ENCODE data around the gene PPTC7. TPM values are rescaled to one million over a fixed set of nuclear protein-coding genes. Genes with fewer than 3 reads are reported as not detected.
A peak's percentile ranks its signal among the peaks of the same experiment; 100 is the strongest.
"Not testable (repeated sequence)": the region's sequence is repeated elsewhere in the genome, so short reads cannot be mapped to it uniquely, and the experiment has no call there.

Gene PPTC7
- polyA plus RNA-seq, 12 donors: 9.6 to 13.6 (median 12.4) TPM; not detected in 1

DNA sequence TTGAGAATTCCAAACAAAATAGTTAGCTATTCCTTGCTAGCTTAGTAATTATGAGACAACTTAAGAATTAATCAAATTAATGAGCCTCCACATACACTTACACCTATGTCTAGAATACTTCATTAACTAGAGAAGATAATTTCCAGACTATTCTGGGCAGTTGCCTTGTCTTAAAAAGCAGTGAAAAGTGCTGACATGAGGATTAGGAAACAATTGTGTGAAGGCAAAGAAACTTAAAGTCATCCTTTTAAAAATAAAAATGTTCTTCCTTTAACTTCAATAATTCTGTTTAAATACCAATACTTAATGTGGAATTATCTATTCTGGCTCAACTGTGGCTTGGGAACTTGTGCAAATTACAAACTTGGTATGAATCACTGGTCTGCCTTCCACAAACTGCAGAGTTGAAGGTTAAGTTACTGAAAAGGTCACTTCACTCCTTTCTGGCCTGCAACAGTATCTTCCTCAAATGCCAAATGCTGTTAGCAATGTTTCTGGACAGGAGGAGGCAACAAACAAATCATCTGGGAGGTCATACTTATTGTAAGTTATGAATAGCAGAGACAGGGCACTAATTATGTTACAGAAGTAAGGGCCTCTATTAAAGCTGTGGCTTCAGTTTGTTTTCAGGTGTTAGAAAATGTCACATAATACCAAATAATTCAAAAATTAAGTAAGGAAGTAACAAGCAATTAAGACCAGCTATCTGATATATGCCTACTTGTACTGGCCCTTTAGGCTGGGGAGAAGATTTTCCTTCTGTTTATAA lies 19.2 kb downstream of the PPTC7 start:
- no peak for DNase-seq

DNA sequence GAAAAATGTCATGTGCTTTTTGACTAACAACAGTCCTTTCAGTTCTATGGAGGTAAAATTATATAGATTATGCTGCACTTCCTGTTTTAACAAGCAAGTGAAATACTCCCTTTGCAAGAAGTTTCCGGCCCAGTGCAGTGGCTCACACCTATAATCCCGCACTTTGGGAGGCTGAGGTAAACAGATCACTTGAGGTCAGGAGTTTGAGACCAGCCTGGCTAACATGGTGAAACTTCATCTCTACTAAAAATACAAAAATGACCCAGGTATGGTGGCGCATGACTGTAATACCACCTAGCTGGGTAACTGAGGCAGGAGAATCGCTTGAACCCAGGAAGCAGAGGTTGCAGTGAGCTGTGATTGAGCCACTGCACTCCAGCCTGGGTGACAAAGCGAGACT lies 20.7 kb downstream of the PPTC7 start:
- DNase-seq: not testable (repeated sequence)

DNA sequence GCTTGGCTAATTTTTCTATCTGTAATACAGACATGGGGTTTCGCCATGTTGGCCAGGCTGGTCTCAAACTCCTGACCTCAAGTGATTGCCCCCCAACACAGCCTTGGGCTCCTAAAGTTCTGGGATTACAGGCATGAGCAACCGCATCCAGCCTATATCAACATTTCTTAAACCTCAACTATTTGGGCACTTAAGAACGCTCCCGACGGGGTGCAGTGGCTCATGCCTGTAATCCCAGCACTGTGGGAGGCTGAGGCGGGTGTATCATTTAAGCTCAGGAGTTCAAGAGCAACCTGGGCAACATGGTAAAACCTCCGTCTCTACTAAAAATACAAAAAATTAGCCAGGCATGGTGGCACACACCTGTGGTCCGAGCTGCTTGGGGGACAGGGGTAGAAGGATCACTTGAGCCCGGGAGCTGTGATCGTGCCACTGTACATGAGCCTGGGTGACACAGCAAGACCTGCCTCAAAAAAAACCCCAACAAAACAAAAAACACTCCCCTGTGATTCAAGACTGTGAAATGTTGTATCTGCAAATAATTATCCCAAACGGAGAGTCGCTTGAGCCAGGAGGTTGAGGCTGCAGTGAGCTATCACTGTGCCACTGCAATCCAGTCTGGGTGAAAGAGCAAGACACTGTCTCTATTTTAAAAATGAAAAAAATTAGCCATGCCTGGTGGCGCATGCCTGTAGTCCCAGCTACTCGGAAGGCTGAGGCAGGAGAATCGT lies 21.5 kb downstream of the PPTC7 start:
- no peak for DNase-seq

DNA sequence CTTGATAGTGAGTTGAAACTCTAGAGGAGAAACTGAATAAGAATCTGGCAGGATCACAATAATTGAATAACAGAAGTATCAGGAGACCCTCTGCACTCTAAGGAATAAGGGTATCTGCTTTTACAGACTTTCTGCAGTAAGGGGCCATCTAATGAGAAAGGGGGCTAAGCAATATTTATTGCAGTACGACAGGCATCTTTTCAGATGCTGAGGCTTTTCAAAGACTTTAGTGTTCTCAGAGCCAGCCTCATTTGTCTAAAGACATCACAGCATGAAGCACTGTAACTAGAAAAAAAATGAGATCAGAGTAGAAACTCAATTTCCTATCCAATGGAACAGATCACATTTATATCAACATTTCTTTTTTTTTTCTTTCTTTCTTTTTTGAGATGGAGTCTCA lies 22.2 kb downstream of the PPTC7 start:
- DNase-seq: no peak

DNA sequence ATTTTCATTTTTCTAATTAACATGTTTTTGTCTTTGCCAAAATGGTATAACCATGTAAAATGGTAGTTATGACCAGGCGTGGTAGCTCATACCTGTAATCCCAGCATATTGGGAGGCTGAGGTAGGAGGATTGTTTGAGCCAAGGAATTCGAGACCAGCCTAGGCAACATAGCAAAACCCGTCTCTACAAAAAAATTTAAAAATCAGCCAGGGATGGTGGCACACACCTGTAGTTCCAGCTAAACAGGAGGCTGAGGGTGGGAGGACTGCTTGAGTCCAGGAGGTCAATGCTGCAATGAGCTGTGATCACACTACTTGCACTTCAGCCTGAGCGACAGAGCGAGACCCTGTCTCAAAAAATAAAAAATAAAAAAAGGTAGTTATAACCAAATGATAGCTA lies 23.1 kb downstream of the PPTC7 start:
- DNase-seq: no peak

DNA sequence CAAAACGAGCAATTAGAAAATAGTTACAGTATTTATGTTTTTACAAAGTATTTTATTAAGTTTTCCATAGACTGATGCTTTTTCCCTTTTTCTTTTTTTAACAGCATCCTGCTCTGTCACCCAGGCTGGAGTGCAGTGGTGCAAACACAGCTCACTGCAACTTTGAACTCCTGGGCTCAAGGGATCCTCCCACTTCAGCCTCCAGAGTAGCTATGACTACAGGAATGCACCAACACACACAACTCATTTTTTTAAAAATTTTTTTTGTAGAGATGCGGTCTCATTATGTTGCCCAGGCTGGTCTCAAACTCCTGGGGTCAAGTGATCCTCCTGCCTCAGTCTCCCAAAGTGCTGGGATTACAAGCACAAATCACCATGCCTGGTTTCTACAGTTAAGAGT lies 24.2 kb downstream of the PPTC7 start:
- DNase-seq: not testable (repeated sequence)

DNA sequence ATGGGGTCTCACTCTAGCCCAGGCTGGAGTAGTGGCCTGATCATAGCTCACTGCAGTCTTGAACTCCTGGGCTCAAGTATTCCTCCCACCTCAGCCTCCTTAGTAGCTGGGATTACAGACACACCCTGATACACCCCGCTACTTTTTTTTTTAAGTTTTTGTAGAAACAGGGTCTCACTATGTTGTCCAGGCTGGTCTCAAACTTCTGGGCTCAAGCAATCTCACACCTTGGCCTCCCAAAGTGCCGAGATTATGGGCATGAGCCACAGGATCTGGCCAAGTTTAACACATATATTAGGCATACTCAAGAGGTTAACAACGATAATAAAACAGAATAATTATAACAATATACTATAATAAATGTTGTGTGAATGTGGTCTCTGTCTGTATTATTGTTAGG lies 25.8 kb downstream of the PPTC7 start:
- no peak for DNase-seq

DNA sequence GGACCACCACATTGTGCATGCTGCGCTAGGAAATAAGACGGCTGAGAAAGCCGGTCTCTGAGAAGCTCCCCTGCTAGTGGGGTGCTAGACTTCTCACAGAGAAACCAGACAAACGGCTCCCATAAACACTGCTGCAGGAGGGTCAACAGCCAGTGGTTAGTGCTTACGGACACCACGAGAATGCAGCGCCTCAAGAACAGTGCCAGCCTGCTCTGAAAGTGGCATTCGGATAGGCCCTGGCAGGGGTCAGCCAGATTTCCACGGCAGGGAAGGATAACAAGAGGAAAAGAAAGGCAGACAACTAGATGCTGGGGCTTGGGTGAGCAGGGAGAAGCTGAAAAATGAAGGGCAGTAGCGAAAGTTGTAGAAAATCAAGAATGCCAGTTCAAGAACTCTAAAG lies 26.4 kb downstream of the PPTC7 start:
- DNase-seq: no peak

DNA sequence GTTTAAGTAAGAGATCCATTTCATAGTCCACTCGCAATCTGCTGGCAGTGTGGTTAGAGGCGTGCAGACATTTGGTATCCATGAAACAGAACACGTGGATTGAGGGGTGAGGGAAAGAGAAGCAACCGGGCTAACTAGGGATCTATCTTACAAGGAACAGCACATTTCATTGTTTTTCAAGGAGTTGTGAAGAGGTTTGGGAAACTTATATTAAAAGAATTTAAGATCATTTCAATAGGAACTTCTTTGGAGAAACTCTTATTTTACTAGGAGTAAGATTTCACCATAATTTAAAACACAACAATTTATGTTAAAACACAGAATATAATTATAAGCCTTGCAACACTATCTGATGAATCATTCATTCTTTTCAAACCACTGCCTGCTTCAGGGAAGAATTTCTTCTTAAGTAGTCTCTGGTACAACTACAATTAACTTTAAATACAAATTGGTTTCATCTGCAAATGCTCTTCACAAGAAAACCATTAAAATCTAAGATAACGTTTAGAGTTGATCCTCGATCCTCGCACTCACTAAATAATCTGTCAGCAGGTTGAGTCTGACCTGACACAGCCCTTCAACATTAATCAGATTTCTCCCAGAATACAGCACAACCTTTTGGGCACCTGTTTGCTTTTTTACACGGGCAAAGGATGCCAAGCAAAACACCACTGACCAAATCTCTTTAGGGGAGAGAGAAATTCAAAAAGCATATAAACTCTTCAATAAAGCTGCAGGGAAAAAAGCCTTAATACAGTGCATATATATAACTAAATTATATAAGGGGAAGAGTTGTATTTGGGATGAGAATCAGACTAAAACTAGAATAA lies 27.3 kb downstream of the PPTC7 start:
- DNase-seq: no peak

DNA sequence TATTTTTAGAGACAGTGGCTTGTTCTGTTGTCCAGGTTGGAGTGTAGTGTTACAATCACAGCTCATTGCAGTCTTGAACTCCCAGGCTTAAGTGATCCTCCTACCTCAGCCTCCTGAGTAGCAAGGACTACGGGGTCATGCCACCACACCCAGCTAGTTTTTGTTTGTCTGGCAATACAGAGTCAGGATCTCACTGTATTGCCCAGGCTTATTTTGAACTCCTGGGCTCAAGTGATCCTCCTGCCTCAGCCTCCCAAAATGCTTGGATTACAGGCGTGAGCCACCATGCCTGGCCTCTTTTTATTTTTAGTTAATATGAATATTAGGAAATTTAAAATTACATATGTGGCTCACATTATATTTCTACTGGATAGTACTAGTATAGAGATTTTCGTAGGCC lies 28.9 kb downstream of the PPTC7 start:
- no peak for DNase-seq

DNA sequence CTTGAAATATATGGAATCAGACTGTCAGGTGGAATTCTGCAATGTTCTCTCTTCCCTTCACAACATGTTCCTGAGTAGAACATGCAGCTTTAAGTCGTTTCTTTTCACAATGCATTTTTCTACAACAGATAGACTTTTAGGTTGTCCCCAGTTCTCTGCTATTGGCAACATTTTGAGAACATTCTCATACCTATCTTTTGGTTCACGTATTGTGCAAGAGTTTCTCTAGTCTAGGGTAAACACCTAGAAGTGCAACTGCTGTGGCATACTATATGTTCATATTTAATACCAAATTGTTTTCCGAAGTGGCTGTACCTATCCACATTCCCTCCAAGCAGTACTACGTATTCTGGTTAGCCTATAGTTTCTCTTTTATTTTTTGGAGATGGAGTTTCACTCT lies 32.1 kb downstream of the PPTC7 start:
- no peak for DNase-seq

DNA sequence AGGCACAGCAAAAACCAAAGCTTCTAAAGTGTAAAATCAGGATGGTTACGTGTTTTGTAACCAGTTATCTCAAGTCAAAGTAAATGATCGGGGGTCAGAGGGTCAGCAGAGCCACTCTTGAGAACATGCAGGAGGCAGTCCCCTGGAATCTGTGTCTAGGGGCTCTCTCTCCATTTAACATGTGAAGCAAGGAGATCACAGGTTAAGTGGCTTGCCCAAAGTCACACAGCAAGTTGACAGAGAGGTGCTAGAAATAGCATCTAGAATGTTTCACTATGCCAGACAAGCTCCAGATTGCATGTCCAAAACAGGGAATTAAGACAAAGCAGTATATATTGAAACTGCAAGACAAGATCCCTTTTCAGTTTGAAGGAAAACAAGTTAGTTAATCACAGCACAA lies 33.4 kb downstream of the PPTC7 start:
- DNase-seq: no peak

DNA sequence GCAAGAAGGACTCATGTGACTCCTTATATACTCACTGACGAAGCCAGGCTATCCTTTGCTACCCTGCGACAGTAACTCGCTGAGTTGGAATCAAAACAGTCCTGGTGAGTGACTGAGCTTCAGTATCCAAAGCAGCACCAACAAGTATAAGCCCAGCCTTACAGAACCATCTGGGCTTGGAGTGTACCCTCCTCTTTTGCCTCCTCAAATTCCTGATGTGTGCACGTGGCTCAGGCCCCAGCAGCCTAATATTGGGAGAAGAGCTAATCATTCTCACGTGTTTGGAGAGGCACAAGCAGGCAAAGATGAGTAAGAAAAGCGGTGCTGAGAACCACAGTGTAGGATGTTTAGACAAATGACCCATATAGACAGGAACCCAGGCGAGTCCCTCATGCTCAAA lies 34.4 kb downstream of the PPTC7 start:
- DNase-seq: no peak

DNA sequence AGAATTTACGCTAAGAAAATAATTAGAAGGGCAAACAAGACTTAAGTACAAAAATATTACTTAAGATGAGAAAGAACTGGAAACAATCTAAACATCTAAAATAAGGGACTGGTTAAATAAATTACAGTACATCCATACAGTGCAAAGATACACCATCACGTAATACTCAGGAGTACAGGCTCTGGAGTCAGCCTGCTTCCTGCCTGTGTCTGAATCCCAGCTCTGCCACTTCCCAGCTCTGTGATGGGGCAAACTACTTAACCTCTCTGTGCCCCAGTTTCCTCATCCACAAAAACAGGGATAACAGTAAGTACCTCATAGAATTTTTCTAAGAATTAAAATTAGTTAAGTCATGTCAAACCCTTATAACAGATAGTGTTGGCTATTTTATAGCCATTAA lies 36.0 kb downstream of the PPTC7 start:
- no peak for DNase-seq

DNA sequence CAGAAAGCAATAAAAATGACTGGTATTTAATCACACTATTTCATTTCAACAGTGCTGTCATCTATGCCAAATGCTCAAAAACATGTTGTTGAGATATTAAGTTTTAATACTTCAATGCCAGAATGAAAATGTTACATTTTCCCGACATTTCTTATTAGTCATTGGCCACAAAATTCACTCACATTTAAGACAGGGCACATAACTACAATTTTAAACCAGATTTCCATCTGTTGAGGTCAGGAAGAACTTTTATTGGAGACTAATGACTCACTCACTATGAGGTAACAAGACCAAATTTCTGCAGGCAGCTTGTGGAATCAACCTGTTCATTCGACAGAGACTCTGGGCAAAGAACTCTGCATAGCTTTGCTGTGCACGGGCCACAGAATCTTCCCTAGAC lies 36.8 kb downstream of the PPTC7 start:
- DNase-seq: no peak

DNA sequence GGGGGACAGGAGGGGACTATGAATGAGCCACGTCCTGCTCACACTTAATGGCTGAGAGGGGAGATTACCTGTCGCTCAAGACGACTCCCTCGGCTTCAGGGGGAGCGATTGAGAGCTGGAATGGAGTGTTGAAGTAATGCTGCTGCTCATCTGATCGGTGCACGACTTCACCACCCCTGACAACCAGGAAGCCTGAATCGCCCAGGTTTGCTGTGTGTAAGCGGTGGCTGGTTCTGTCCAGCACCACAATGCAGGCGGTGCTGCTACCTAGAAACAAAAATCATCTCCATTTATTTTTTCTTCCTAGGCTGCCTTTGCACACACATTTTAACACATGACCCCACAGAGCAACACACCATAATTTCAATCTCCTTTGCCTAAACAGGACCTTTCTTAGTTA lies 37.3 kb downstream of the PPTC7 start:
- no peak for DNase-seq

DNA sequence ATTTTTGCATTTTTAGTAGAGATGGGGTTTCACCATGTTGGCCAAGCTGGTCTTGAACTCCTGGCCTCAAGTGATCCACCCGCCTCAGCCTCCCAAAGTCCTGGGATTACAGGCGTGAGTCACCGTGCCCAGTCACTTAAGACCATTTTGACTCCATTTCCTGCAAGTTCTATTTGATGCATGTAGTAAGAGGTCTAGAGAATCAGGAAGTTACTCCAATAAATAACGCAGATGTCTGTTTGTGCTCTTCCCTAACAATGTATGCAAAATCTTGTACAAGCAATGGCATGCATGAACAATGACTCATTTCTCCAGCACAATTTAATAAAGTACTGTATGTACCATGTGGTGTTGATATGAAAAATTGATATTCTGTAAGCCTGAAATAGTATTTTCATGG lies 37.9 kb downstream of the PPTC7 start:
- not testable (repeated sequence) for DNase-seq

DNA sequence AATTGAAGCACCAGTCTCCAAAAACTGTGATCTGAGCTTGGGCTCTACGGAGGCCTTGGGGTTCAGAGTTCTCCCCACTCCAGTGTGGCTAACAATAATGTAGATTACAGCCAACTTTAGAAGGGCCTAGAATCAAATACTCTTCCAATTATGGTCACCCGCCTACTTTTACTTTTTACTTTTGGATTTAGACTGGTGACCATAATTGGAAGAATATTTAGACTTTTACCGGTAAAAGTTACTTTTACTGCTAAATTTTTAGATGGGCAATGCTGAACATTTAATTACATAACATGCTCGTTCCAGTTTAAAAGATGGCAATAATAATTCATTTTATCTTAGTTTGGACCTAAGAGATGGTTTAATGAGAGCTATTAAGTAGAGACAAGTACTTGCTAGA lies 39.2 kb downstream of the PPTC7 start:
- DNase-seq: no peak

DNA sequence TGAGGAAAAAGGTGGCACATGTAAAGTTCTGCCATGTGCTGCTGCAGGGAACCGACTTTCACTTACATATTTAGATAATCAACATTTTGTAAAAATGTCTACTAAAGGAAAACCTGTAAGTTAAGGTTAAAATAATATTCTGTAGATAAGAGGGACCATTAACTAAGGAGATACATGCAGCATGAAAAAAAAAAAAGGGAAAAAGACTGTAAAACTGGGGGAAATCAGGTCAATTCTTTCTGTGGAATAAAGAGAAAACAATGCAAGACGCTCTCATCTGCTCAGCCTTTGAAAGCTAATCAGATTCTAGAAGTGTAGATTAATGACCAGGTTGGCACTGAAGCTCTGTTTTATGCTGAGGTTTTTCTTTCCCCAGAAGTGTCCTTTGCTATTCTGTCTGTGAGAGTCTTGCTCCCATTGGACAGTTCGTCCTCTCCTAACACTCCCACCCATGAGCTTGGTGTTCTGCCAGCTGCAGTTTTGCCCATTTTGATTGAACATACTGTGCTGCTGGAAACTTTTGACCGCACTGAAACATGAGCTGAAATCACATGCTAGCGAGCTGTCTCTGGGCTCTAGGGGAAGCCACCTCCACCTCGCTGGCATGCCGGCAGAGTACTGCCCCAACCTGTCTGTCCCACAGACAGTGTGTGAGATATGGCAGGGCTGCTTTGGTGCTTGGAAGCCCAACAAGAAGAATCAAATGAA lies 39.7 kb downstream of the PPTC7 start:
- DNase-seq: peak; percentile 64

DNA sequence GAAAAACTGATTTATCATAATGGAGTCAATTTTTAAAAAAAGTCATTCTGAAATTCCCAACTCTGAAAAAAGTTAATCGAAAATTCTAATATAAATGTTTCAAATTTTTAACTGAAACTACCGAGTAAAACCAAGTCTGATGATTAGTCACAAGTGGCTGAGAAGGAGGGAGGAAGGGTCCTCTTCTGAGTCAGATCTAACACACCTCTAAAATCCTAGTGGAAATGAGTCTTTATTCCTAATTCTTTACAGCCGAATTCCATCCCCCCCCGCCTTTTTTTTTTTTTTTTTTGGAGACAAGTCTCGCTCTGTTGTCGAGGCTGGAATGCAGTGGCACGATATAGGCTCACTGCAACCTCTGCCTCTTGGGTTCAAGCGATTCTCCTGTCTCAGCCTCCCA lies 43.1 kb downstream of the PPTC7 start:
- DNase-seq: no peak

DNA sequence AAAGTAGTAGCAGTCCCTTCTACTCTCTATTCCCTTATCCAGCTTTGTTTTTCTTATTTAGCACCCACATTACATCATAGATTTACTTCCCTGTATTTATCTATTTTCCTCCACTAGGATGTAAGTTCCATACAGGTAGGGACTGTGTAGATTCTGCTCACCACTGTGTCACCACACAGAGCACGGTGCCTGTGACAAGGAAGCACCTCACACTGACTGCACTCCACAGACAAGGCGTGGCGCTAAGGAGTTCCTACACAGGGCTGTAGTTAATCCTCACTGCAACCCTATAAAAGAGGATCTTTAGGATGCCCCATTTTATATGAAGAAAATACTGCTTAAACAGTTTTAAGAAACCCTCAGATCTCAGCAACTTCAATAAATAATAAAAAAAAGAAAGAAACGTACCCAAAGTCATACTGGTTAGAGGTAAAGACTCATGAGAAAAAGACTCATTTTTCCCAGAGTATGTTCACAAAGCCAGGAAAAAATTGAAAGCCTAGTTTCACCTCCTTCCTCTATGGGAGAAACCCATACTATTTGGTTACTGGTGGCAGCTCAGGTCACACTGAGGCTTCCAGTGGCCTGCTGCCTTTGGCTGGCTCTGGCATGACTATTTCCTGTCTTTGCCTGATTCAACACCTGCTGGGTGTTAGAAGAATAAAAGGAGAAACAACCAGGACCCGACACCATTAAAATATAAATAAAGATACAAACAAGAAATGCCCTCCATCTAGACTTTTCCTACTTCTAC lies 44.1 kb downstream of the PPTC7 start:
- DNase-seq: no peak

Data from muscle of arm (tissue), 12 donors.